AG10803 (cell line): ENCODE measurements around the gene EPPIN.

ENCODE experiments used
- DNase-seq: peaks from one replicate; pipeline ENCODE4 v3.0.0; 2010; ENCODE audit warnings: low read depth
- H3K4me3 ChIP-seq: 2 replicates; pipeline ENCODE4 v1.5.1; 2011; ENCODE audit warnings: mild to moderate bottlenecking, low read length, control low read depth
- TF ChIP-seq, protein P1 (sequence below): conservative IDR thresholded peaks from 2 replicates; pipeline ENCODE4 v1.5.1; 2011; ENCODE audit warnings: mild to moderate bottlenecking, low read length, control low read depth, inconsistent platforms

EPPIN gene

DNA sequence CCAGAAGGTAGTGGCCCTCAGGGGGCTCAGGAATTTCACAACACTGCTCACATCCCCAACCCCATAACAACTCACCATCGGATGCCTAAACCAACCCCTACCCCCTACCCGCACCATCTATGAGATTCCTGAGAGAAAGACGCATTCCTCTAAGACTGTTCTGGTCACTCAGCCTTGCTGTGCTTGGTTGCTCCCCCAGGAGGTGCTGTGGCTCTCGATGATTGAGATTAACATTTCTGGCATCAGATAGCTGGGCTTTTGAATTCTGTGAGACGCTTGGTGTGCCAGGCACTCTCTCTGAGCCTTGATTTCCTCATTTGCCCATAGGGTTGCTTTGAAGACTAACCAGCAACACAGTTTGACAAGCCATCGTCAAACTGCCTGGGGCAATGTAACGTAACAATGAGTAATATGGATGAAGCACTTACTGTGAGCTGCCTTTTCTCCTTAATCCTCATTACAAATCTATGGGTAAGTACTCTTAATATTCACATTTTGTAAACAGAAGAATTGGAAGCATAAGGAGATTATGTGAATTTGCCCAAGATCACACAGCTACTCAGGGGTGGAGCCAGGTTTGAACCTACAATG, 8.9 kb downstream of the EPPIN start:
- TF ChIP-seq, protein P1, sequence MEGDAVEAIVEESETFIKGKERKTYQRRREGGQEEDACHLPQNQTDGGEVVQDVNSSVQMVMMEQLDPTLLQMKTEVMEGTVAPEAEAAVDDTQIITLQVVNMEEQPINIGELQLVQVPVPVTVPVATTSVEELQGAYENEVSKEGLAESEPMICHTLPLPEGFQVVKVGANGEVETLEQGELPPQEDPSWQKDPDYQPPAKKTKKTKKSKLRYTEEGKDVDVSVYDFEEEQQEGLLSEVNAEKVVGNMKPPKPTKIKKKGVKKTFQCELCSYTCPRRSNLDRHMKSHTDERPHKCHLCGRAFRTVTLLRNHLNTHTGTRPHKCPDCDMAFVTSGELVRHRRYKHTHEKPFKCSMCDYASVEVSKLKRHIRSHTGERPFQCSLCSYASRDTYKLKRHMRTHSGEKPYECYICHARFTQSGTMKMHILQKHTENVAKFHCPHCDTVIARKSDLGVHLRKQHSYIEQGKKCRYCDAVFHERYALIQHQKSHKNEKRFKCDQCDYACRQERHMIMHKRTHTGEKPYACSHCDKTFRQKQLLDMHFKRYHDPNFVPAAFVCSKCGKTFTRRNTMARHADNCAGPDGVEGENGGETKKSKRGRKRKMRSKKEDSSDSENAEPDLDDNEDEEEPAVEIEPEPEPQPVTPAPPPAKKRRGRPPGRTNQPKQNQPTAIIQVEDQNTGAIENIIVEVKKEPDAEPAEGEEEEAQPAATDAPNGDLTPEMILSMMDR, result no peak
- no peak for DNase-seq
- H3K4me3 ChIP-seq, result no peak overlapping the region

DNA sequence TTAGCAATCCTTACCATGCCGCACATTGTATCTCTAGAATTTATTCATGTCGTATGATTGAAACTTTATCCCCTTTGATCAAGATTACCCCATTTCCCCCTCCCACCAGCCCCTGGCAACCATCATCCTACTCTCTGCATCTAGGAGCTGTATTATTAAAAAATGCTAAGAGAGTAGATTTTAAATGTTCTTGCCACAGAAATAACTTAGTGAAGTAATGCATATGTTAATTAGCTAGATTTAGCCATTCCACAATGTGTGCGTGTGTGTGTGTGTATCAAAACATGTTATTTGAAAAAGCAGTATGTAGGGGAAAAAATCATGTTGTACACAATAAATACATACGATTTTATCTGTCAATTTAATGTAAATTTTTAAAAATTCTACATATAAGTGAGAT, 19.9 kb downstream of the EPPIN start:
- TF ChIP-seq, protein P1, result no peak
- no peak overlapping the region for H3K4me3 ChIP-seq
- DNase-seq, result no peak

DNA sequence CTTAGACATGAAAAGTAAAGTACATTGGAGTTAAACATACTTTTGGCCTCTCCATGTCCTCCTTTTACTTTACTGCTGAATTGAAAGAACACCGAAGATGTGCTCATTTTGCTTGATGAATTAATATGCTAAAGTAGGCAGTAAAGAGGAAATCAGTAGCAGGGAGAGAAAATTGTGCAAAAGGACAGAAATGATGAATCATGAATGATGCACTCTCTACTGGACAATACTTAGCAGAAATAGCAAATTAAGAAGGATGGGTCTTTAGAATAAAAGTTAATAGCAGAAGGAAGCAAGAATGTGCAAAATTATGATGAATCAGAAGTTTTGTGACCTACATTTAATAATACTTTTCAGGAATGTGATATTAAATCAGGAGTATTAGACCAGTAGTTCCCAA, 23.4 kb downstream of the EPPIN start:
- no peak overlapping the region for H3K4me3 ChIP-seq
- TF ChIP-seq, protein P1, result no peak
- DNase-seq, result no peak

DNA sequence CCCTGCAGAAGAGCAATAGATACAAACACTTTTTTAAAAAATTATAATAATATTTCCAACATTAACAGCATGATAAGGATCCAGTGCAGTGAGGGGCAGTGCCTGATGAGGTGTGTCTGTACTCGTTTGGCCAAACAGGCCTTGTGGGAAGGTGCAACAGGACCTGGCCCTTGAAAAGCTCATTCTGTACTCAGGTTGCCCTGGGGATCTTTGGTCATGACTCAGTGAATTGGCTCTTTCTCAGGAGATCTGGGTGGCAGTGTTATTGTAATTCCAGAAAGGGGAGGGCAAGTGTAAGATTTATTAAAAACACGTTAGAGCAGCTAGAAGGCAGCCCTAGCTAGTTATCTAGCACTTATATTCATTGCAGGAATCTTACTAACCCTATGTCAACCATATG, 28.9 kb downstream of the EPPIN start:
- no peak for DNase-seq
- H3K4me3 ChIP-seq, result no peak overlapping the region
- TF ChIP-seq, protein P1, result no peak

DNA sequence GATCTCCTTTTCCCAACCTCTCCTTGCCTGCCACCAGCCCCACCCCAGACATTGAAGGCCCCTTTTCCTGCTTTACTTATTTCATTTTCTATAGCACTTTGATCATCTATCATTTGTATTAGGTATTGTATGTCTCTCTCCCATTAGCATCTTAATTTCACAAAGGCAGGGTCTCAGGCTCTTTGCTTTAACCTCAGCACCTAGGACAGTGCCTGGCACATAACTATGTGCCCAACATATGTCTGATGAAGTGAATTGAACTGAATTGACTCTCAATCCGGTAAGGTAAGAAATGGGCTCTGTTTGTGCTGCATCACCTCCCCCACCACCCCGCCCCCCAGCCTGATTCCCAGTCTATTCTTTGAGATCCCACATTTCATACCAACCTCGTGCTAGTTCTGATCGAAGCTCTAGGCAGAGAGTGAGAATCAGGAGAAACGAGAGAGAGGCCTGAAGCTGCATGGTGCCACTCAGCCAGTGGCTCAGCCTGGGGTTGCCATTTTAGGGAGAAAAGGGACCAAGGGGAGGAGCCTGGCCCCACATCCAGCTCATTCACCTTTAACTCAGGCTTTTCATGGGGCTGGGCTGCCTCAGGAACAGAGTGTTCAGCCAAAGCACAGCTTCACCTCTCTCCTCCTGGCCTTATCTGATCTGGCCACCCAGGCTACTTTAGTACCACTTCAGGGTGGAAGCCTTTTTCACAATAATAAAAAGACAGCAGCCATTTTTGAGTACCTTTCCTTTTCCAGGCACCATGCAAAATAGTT, 31.9 kb downstream of the EPPIN start, which contains the start of gene SPINT3:
Gene SPINT3, minus strand, starts transcription at position 476 of the 767 bp plus-strand sequence. Its CDS starts 14 bp downstream, at position 462.
- no peak within 1 kb of the TSS for H3K4me3 ChIP-seq
- no peak for DNase-seq
- TF ChIP-seq, protein P1, result no peak

DNA sequence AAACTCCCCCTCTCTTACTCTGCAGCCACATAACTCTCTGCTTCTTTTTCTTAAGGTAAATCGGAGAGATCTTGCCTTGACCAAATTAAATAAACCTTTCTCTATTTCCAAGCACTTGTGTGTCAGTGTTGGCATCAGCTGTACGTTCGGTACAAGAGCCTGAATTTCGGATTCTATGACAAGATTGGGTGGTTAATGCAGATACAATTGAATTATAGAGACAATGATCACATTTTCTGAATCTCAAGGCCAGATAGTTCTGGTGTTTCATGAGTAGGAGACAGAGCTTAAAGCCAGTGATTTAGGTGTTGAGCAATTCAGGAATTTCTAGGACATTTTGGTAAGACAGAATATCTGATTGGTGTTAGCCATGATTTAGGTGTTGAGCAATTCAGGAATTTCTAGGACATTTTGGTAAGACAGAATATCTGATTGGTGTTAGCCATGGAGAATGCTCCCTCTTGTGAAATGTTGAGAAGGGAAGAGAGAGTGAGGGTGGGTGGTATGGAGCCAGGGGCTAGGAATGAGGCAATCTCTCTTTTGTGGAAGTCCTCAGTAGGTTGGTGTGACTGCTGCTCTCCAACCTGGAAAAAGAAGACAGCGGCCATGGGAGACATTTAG, 36.8 kb downstream of the EPPIN start:
- no peak for DNase-seq
- TF ChIP-seq, protein P1, result no peak
- no peak overlapping the region for H3K4me3 ChIP-seq
